Esophagus muscularis mucosa (tissue), 4 donors: Measurements from ENCODE around the gene GJB2.

Experiments
- CTCF ChIP-seq, 3 experiments: fragments of 200-600 bp in 2 of 3; fragments of 450-650 bp in 1 of 3; sonication (generic) in 2 of 3; IDR thresholded peaks; one replicate each; pipeline ENCODE4 v1.5.1; 2017 to 2019; ENCODE audit warnings: antibody characterized with exemption in 3 of 3, mild to moderate bottlenecking in 2 of 3, moderate library complexity in 1 of 3
- EP300 ChIP-seq: sonication (generic); formaldehyde crosslinking; IDR thresholded peaks from one replicate; pipeline ENCODE4 v1.6.1; 2017; ENCODE audit warnings: antibody characterized with exemption
- POLR2AphosphoS5 ChIP-seq, 2 donors: sonication (generic); formaldehyde crosslinking; IDR thresholded peaks; one replicate each; pipeline ENCODE4 v1.6.1; 2017; ENCODE audit warnings: antibody characterized with exemption in 2 of 2

GRCh38 chr13:20197361-20197834, 4.7 kb upstream of the GJB2 start:
- TF ChIP-seq POLR2AphosphoS5 (IDR thresholded peaks at IDR 0.05) (no peak), EP300 (no peak), CTCF (IDR thresholded peaks at IDR 0.05) (peak; percentile 51 to 65 (median 58))
